SK-N-MC (cell line): Measurements from ENCODE around the gene TMEM26.

Experiments used
- DNase-seq: peaks from one replicate; pipeline ENCODE4 v3.0.0-alpha.2; 2011; ENCODE audit warnings: low read depth, low spot score
- H3K27ac ChIP-seq: fragments of 200-600 bp; sonication (generic); 2 replicates; pipeline ENCODE4 v1.5.1; 2016; ENCODE audit warnings: mixed run types
- H3K36me3 ChIP-seq: fragments of 200-600 bp; sonication (generic); 2 replicates; pipeline ENCODE4 v1.6.1; 2017; ENCODE audit warnings: antibody characterized with exemption, low read length, mixed read lengths; ENCODE audit not compliant: insufficient read depth
- H3K4me3 ChIP-seq: fragments of 200-600 bp; sonication (generic); 2 replicates; pipeline ENCODE4 v1.5.1; 2016
- H3K9ac ChIP-seq: fragments of 200-600 bp; sonication (generic); 2 replicates; pipeline ENCODE4 v1.8.0; 2017; ENCODE audit warnings: mixed run types, mixed read lengths; ENCODE audit not compliant: insufficient read length
- H3K9me3 ChIP-seq: fragments of 200-600 bp; sonication (generic); 2 replicates; pipeline ENCODE4 v1.6.1; 2017; ENCODE audit warnings: low read depth, mild to moderate bottlenecking, antibody characterized with exemption, low read length, moderate library complexity, mixed read lengths
- EZH2 ChIP-seq: fragments of 200-600 bp; sonication (generic); IDR thresholded peaks from one replicate; pipeline ENCODE4 v1.6.1; 2017; ENCODE audit warnings: antibody characterized with exemption
- FOXP2 ChIP-seq: optimal IDR thresholded peaks from 2 replicates; pipeline ENCODE3; 2011; ENCODE audit warnings: mild to moderate bottlenecking, moderate library complexity; ENCODE audit not compliant: insufficient read depth; ENCODE audit errors: extremely low read length, control extremely low read depth
- POLR2AphosphoS5 ChIP-seq: IDR thresholded peaks from 2 replicates; pipeline ENCODE4 v1.6.1; 2012; ENCODE audit warnings: mild to moderate bottlenecking, low read depth, low read length, borderline replicate concordance

TMEM26 gene

DNA sequence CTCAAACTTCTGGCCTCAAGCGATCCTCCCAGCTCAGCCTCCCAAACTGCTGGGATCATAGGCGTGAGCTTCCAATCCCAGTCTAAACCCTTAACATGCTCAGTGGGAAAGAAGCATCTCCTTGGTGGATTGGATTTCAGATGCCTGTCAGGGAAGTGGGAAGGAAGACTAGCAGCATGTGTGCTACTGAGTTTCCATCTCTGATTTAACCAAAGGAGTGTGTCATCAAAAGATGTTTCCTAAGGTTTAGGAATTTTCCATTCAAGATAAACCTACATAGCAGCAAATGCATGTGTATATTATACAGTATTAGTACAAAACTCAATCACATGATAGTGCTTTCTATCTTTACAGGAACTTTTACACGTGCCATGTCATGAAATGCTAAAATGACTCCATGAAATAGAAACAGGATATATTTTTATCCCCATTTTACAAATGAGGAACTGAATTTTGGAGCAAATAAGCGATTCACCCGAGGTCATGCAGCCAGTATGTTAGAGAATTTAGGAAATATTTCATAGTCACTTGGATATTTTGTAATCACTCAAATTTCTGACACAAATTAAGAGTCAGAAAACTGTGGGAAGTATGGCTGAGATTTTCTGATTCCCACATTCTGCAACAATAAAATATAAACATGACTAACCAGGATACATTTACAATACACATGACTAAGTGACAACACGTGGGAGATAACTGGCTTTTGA lies 11.4 kb upstream of the TMEM26 start:
- H3K36me3 ChIP-seq: no peaks in the 10 kb centered on the region
- H3K27ac ChIP-seq: no peak overlapping the region
- DNase-seq: no peak
- no peak overlapping the region for H3K4me3 ChIP-seq
- H3K9ac ChIP-seq: no peak overlapping the region
- no peaks in the 10 kb centered on the region for H3K9me3 ChIP-seq
- no peak for TF ChIP-seq EZH2
- TF ChIP-seq FOXP2: no peak
- no peak for TF ChIP-seq POLR2AphosphoS5

DNA sequence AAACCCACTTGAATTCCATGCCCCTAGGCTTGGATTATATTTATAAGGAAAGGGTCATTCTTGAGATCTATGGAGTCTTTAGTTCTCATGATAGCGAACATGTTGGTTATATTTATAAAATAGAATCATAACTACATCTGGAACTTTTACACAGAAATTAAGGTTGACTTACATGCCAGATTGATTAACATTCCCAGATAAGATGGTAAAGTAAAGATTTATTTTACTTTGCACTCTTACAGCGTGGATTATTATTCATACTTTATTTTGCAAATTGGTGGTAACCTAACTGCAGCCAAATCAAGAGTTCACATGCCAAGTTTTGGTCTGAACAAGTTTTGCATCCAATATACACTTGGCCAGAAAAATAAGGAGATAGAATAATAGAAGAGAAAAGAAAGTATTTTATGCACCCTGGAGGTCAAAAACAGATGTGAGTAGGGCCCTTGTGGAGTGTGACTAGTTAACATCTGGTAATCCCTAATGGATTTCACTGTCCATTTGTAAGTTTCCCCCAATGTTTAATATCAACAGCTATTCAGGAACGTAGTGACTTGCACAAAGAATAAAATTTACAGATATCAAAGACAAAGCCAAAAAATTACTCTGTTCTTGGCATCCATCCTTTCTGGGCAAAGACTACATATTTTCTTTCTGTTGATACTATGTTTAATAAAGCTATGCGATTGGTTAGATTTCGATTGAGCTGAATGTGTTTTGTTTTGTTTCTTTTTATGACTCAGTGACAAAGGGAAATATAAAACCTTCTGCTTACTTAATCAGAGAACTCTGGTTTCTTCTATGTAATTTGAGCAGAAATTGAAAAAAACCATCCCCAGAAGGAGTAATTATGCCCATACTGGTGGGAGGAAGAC lies 10.1 kb upstream of the TMEM26 start:
- H3K4me3 ChIP-seq: no peak overlapping the region
- TF ChIP-seq POLR2AphosphoS5: no peak
- no peak for TF ChIP-seq FOXP2
- no peak for TF ChIP-seq EZH2

DNA sequence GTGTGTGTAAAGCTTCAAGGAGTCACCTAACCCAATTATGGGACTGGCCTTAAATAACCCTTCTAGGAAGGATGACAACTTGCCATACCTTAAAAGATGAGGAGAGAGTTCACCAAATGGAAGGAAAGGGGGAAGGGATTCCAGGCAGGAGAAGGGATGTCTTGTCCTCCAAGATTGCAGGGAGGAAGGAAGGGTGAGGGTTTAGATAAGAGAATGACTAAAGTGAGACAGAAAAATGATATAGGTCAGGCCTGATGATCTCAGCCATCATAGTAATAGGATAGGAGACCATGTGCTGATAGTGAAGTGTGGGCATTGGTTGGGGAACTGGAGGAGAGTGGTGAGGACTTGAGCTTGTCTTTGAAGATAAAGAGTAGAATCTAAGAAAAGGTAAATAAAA lies 7.7 kb upstream of the TMEM26 start:
- no peak overlapping the region for H3K9ac ChIP-seq
- H3K27ac ChIP-seq: no peak overlapping the region
- H3K9me3 ChIP-seq: no peaks in the 10 kb centered on the region
- H3K36me3 ChIP-seq: no peaks in the 10 kb centered on the region
- no peak for TF ChIP-seq FOXP2
- TF ChIP-seq POLR2AphosphoS5: no peak
- TF ChIP-seq EZH2: no peak
- no peak overlapping the region for H3K4me3 ChIP-seq
- DNase-seq: no peak

More for the DNA sequence above, 10.1 kb upstream of the TMEM26 start:
- DNase-seq: no peak
- Histone ChIP-seq H3K36me3 (no peaks in the 10 kb centered on the region), H3K9ac (no peak overlapping the region), H3K27ac (no peak overlapping the region), H3K9me3 (no peaks in the 10 kb centered on the region)

DNA sequence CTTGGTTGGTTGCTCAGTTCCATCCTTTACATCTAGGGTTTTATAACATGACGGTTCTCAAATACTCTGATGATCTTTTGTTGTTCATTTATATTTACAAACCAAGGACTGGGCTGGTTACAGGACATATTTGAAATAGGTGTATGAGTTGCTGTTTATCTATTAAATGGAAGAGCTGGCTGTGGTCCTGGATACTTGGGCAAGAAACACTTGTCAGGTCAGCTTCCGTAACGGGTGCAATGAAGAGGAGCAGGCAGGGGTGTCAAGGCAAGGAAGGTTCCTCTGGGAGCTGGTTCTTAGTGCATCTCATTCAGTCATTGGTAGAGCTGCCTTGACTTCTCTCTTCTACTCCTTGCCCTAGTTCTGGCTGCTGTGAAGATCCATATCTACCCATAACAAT lies 4.8 kb upstream of the TMEM26 start:
- DNase-seq: no peak
- Histone ChIP-seq H3K36me3 (no peaks in the 10 kb centered on the region), H3K9ac (no peak overlapping the region), H3K4me3 (no peak overlapping the region), H3K27ac (no peak overlapping the region), H3K9me3 (no peaks in the 10 kb centered on the region)
- TF ChIP-seq FOXP2: no peak

DNA sequence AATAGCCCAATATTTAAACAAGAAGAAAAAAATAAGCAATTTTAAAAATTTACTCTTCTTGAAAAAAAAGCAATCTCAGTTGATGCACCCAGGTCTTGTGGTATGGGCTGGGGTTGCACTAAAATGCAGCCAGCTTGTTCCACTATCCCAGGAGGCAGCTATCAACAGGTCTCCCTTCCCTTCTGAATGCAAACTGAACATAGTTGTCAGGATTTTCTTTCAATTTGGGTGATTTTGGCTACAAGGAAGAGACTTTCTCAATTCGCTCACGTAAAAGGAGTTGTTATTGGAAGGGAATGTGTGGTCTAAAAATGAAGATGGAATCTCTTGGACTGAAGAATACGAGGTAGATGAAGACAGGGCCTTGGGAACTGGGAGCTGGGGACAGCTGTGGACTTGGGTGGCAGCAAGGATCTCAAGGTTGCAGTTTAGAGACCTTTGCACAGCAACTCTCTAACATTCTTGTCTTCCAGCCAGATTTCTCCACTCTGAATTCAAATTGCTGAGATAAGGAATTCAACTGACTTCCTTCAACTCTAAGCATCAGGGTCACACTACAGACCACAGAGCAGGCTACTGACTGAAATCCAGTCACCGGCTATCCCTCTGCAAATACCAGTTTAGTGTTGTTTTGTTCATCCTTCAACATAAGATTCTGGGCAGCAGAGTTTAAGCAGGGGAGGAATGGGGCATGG lies 3.1 kb upstream of the TMEM26 start:
- no peak for TF ChIP-seq POLR2AphosphoS5
- no peak for TF ChIP-seq FOXP2
- TF ChIP-seq EZH2: no peak
- H3K36me3 ChIP-seq: no peaks in the 10 kb centered on the region
- DNase-seq: no peak

DNA sequence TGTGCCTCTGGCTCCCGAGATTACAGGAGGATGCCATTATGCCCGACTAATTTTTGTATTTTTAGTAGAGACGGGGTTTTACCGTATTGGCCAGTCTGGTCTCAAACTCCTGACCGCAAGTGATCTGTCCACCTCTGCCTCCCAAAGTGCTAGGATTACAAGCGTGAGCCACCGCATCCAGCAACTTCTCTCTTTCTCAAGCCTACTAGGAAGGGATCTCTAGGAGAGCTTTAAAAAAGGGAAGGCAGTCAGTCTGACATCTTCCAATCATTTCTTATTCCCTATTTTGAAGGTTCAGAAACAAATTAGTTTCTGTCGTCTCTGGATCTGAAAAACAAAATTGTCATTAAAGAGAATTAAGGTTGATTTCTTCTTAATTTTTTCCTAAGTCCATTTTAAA lies 2.5 kb upstream of the TMEM26 start:
- Histone ChIP-seq H3K36me3 (no peaks in the 10 kb centered on the region), H3K27ac (no peak overlapping the region), H3K9ac (no peak overlapping the region), H3K4me3 (no peak overlapping the region), H3K9me3 (no peaks in the 10 kb centered on the region)
- DNase-seq: no peak
- TF ChIP-seq FOXP2: no peak
- no peak for TF ChIP-seq POLR2AphosphoS5
- TF ChIP-seq EZH2: no peak

More for the DNA sequence above, 3.1 kb upstream of the TMEM26 start:
- Histone ChIP-seq H3K9me3 (no peaks in the 10 kb centered on the region), H3K27ac (no peak overlapping the region), H3K9ac (no peak overlapping the region), H3K4me3 (no peak overlapping the region)

DNA sequence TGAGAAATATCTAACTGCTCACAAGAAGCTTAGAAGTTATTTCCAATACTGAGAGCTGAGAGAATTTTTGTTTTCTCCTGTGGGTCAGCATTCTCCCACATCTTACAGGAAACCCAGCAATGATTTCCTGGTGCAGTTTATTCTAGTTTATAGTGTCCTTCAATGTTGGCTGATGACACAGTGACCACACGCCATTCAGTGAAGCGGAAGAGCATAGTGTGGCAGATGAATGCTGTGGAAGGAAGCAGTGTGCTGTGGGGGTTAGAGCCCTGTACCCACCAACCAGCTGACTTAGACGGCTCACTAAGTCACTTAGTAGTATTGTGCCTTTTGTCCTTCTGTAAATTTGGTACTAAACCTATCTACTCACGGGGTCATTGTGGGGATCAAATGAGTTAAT lies 1.4 kb upstream of the TMEM26 start:
- no peaks in the 10 kb centered on the region for H3K36me3 ChIP-seq
- H3K4me3 ChIP-seq: no peak overlapping the region
- no peak overlapping the region for H3K27ac ChIP-seq
- DNase-seq: no peak
- no peaks in the 10 kb centered on the region for H3K9me3 ChIP-seq
- no peak overlapping the region for H3K9ac ChIP-seq
- TF ChIP-seq EZH2 (no peak), FOXP2 (no peak)

DNA sequence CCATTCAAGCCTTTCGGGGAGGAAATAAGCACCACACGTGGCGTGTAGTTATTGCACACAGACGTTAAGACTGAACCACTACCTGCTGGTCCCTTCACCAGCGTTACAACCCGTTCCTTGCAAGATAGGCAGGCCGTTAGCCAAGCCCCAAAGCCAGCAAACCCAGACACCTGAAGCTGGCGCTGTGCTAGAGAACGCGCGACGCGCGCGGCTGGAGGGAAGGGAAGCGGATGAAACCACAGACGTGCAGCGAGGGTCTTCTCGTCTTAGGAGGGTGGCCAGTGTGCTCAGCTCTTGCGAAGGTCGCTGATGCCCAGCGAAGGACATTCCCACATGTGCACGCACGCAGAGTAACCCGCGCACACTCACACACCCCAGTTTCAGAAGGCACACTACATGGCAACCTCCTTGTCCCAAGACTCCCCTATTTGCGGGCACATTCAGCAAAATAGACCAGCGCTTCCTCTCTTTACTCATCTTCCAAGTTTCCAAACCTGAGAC lies 980 bp downstream of the TMEM26 start:
- Histone ChIP-seq H3K9ac (no peak overlapping the region), H3K4me3 (no peak overlapping the region), H3K27ac (no peak overlapping the region), H3K9me3 (no peaks in the 10 kb centered on the region), H3K36me3 (no peaks in the 10 kb centered on the region)
- TF ChIP-seq EZH2 (no peak), POLR2AphosphoS5 (no peak), FOXP2 (no peak)
- no peak for DNase-seq
